Measurements from ENCODE around the gene PTPRD. TPM values are rescaled to one million over a fixed set of nuclear protein-coding genes. Genes with fewer than 3 reads are reported as not detected.

The PTPRD gene
- total RNA-seq, 1 donor from 2014 or later, result 139 TPM

- H3K27me3 Mint-ChIP-seq (ENCODE audit: low read depth), result no peaks in the 10 kb centered on the region
- H3K36me3 Mint-ChIP-seq (ENCODE audit: low read depth), result no peaks in the 10 kb centered on the region
- no peaks in the 10 kb centered on the region for H3K9me3 Mint-ChIP-seq
- TF ChIP-seq CTCF (conservative IDR thresholded peaks at IDR 0.05), result no peak
- no peak overlapping the region for H3K27ac Mint-ChIP-seq (ENCODE audit: unreplicated experiment)
- DNase-seq (ENCODE audit: low read depth, low spot score), result no peak
- peaks cover 5% of the 10 kb centered on the region for H3K4me1 Mint-ChIP-seq
- H3K4me3 Mint-ChIP-seq, result no peak overlapping the region
These were observed 384.7 kb downstream of the PTPRD start for GRCh38 chr9:10228082-10228481.

GRCh38 chr9:10226996-10227395 is 385.8 kb downstream of the PTPRD start:
- Mint-ChIP-seq H3K36me3 (ENCODE audit: low read depth) (no peaks in the 10 kb centered on the region), H3K4me1 (no peaks in the 10 kb centered on the region), H3K4me3 (no peak overlapping the region), H3K27ac (ENCODE audit: unreplicated experiment) (no peak overlapping the region), H3K9me3 (no peaks in the 10 kb centered on the region), H3K27me3 (ENCODE audit: low read depth) (no peaks in the 10 kb centered on the region)
- DNase-seq (ENCODE audit: low read depth, low spot score), result no peak
- TF ChIP-seq CTCF (conservative IDR thresholded peaks at IDR 0.05), result no peak

- Mint-ChIP-seq H3K27me3 (ENCODE audit: low read depth) (peaks cover 17% of the 10 kb centered on the region), H3K9me3 (no peaks in the 10 kb centered on the region), H3K36me3 (ENCODE audit: low read depth) (no peaks in the 10 kb centered on the region), H3K4me1 (peaks cover 4% of the 10 kb centered on the region), H3K27ac (ENCODE audit: unreplicated experiment) (no peak overlapping the region), H3K4me3 (no peak overlapping the region)
- no peak for DNase-seq (ENCODE audit: low read depth, low spot score)
- no peak for TF ChIP-seq CTCF (conservative IDR thresholded peaks at IDR 0.05)
These were observed 400.1 kb downstream of the PTPRD start for GRCh38 chr9:10212702-10213101.

- no peak for TF ChIP-seq CTCF (conservative IDR thresholded peaks at IDR 0.05)
- Mint-ChIP-seq H3K27ac (ENCODE audit: unreplicated experiment) (no peak overlapping the region), H3K27me3 (ENCODE audit: low read depth) (peaks cover 17% of the 10 kb centered on the region), H3K36me3 (ENCODE audit: low read depth) (no peaks in the 10 kb centered on the region), H3K4me3 (peak overlapping the region; percentile 89), H3K9me3 (no peaks in the 10 kb centered on the region), H3K4me1 (peaks cover 4% of the 10 kb centered on the region)
- DNase-seq (ENCODE audit: low read depth, low spot score), result no peak
These were observed 404.1 kb downstream of the PTPRD start for GRCh38 chr9:10208691-10209069.

- Mint-ChIP-seq H3K4me1 (peaks cover 4% of the 10 kb centered on the region), H3K9me3 (no peaks in the 10 kb centered on the region), H3K36me3 (ENCODE audit: low read depth) (no peaks in the 10 kb centered on the region), H3K27ac (ENCODE audit: unreplicated experiment) (no peak overlapping the region), H3K4me3 (no peak overlapping the region), H3K27me3 (ENCODE audit: low read depth) (peaks cover 8% of the 10 kb centered on the region)
- TF ChIP-seq CTCF (conservative IDR thresholded peaks at IDR 0.05), result no peak
- no peak for DNase-seq (ENCODE audit: low read depth, low spot score)
These were observed 408.5 kb downstream of the PTPRD start for GRCh38 chr9:10204276-10204675.

GRCh38 chr9:10173561-10173960 is 439.2 kb downstream of the PTPRD start:
- no peaks in the 10 kb centered on the region for H3K36me3 Mint-ChIP-seq (ENCODE audit: low read depth)
- no peaks in the 10 kb centered on the region for H3K27me3 Mint-ChIP-seq (ENCODE audit: low read depth)
- peaks cover 2% of the 10 kb centered on the region for H3K9me3 Mint-ChIP-seq
- no peak for DNase-seq (ENCODE audit: low read depth, low spot score)
- no peaks in the 10 kb centered on the region for H3K4me1 Mint-ChIP-seq
- no peak overlapping the region for H3K4me3 Mint-ChIP-seq
- H3K27ac Mint-ChIP-seq (ENCODE audit: unreplicated experiment), result no peak overlapping the region
- no peak for TF ChIP-seq CTCF (conservative IDR thresholded peaks at IDR 0.05)

Data from neural crest cell (in vitro differentiated cells).